Mesenchymal stem cell (in vitro differentiated cells and primary cell): ENCODE results near the gene CRYGA. TPM values are rescaled to one million over a fixed set of nuclear protein-coding genes. Genes with fewer than 3 reads are reported as not detected.

ENCODE experiments used
- DNase-seq: peaks from one replicate; pipeline ENCODE4 v3.0.0-alpha.2; 2013
- H2AFZ ChIP-seq: one replicate; pipeline ENCODE4 v1.6.1; 2013; ENCODE audit warnings: low read depth, mild to moderate bottlenecking, control low read depth, inconsistent platforms, low read length, moderate library complexity
- H2AK5ac ChIP-seq: 2 replicates; pipeline ENCODE4 v1.6.1; 2013; ENCODE audit warnings: low read length, moderate library complexity, mild to moderate bottlenecking, inconsistent platforms; ENCODE audit not compliant: severe bottlenecking
- H2BK120ac ChIP-seq: one replicate; pipeline ENCODE4 v1.6.1; 2013; ENCODE audit warnings: low read depth, mild to moderate bottlenecking, inconsistent platforms, low read length, moderate library complexity
- H2BK12ac ChIP-seq, 2 experiments: one replicate each; pipeline ENCODE4 v1.6.1; 2013; ENCODE audit warnings: inconsistent platforms in 2 of 2, low read length in 2 of 2, mild to moderate bottlenecking in 2 of 2, moderate library complexity in 2 of 2, control low read depth in 1 of 2
- H2BK15ac ChIP-seq: one replicate; pipeline ENCODE4 v1.6.1; 2013; ENCODE audit warnings: mild to moderate bottlenecking, low read depth, inconsistent platforms; ENCODE audit not compliant: poor library complexity, severe bottlenecking
- H2BK5ac ChIP-seq: 2 replicates; pipeline ENCODE4 v1.6.1; 2013; ENCODE audit warnings: low read depth, mild to moderate bottlenecking, low read length, control low read depth, inconsistent platforms; ENCODE audit not compliant: poor library complexity, severe bottlenecking
- H3K14ac ChIP-seq, 2 experiments: one replicate each; pipeline ENCODE4 v1.6.1; 2013; ENCODE audit warnings: inconsistent platforms in 2 of 2, low read length in 2 of 2, control low read depth in 1 of 2, mild to moderate bottlenecking in 1 of 2, moderate library complexity in 1 of 2
- H3K18ac ChIP-seq, 2 experiments: one replicate each; pipeline ENCODE4 v1.6.1; 2013; ENCODE audit warnings: inconsistent platforms in 2 of 2, low read length in 2 of 2, control low read depth in 1 of 2, low read depth in 1 of 2, mild to moderate bottlenecking in 1 of 2
- H3K23ac ChIP-seq, 2 experiments: one replicate each; pipeline ENCODE4 v1.6.1; 2013; ENCODE audit warnings: inconsistent platforms in 2 of 2, low read length in 2 of 2, mild to moderate bottlenecking in 2 of 2, moderate library complexity in 2 of 2, control low read depth in 1 of 2
- H3K27ac ChIP-seq: 2 replicates; pipeline ENCODE4 v1.5.1; 2013; ENCODE audit warnings: mild to moderate bottlenecking, moderate library complexity, low read length, control low read depth, inconsistent platforms; ENCODE audit not compliant: poor library complexity, severe bottlenecking
- H3K27me3 ChIP-seq, 2 experiments: 2 replicates each; pipeline versions ENCODE4 v1.6.1 to v1.7.0; 2013; ENCODE audit warnings: low read length in 2 of 2, mild to moderate bottlenecking in 2 of 2, moderate library complexity in 2 of 2, control low read depth in 1 of 2, inconsistent platforms in 1 of 2; ENCODE audit not compliant: control insufficient read depth in 1 of 2, insufficient read depth in 1 of 2
- H3K36me3 ChIP-seq, 2 experiments: 2 replicates each; pipeline versions ENCODE4 v1.6.1 to v1.7.0; 2013; ENCODE audit warnings: low read length in 2 of 2, control low read depth in 1 of 2, inconsistent platforms in 1 of 2, low read depth in 1 of 2, mild to moderate bottlenecking in 1 of 2; ENCODE audit not compliant: insufficient read depth in 2 of 2, control insufficient read depth in 1 of 2
- H3K4ac ChIP-seq, 2 experiments: one replicate each; pipeline ENCODE4 v1.6.1; 2013; ENCODE audit warnings: inconsistent platforms in 2 of 2, low read length in 2 of 2, mild to moderate bottlenecking in 2 of 2, moderate library complexity in 2 of 2, control low read depth in 1 of 2, low read depth in 1 of 2
- H3K4me1 ChIP-seq: 2 replicates; pipeline ENCODE4 v1.6.1; 2013; ENCODE audit warnings: low read depth, low read length, control low read depth; ENCODE audit not compliant: control insufficient read depth, insufficient read depth
- H3K4me2 ChIP-seq: 2 replicates; pipeline ENCODE4 v1.6.1; 2013; ENCODE audit warnings: low read length, mild to moderate bottlenecking, inconsistent platforms; ENCODE audit not compliant: poor library complexity, severe bottlenecking
- H3K4me3 ChIP-seq, 2 experiments: 2 replicates each; pipeline versions ENCODE4 v1.5.1 to v1.7.0; 2013; ENCODE audit warnings: low read length in 2 of 2, mild to moderate bottlenecking in 2 of 2, control low read depth in 1 of 2, low read depth in 1 of 2; ENCODE audit not compliant: insufficient read depth in 1 of 2
- H3K79me1 ChIP-seq: replicated peaks from 2 replicates; pipeline ENCODE4 v1.6.1; 2013; ENCODE audit warnings: mild to moderate bottlenecking, control low read depth, low read length, inconsistent platforms; ENCODE audit not compliant: poor library complexity, severe bottlenecking
- H3K9ac ChIP-seq: 2 replicates; pipeline ENCODE4 v1.7.0; 2013; ENCODE audit warnings: mild to moderate bottlenecking, low read length, moderate library complexity
- H3K9me3 ChIP-seq: 2 replicates; pipeline ENCODE4 v1.7.0; 2013; ENCODE audit warnings: mild to moderate bottlenecking, low read length; ENCODE audit not compliant: control insufficient read depth
- H4K8ac ChIP-seq: one replicate; pipeline ENCODE4 v1.6.1; 2013; ENCODE audit warnings: inconsistent platforms, mild to moderate bottlenecking, low read length, moderate library complexity
- H4K91ac ChIP-seq: one replicate; pipeline ENCODE4 v1.6.1; 2013; ENCODE audit warnings: mild to moderate bottlenecking, low read length, inconsistent platforms
- WGBS: methylation state at CpG from one replicate; pipeline ENCODE4 v1.1.7; 2013; ENCODE audit warnings: mixed read lengths; 5-methylcytosine and 5-hydroxymethylcytosine counted together
- polyA plus RNA-seq, 2 experiments: library from polyadenylated mRNA; stranded (reverse); fragments of 200-250 nt; gene quantifications; one replicate each; pipeline ENCODE4 v1.2.3, GENCODE V29; 2013

The CRYGA gene, protein sequence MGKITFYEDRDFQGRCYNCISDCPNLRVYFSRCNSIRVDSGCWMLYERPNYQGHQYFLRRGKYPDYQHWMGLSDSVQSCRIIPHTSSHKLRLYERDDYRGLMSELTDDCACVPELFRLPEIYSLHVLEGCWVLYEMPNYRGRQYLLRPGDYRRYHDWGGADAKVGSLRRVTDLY
- polyA plus RNA-seq (2013, experiment 1 of 2), result not detected
- polyA plus RNA-seq (2013, experiment 2 of 2), result not detected

DNA sequence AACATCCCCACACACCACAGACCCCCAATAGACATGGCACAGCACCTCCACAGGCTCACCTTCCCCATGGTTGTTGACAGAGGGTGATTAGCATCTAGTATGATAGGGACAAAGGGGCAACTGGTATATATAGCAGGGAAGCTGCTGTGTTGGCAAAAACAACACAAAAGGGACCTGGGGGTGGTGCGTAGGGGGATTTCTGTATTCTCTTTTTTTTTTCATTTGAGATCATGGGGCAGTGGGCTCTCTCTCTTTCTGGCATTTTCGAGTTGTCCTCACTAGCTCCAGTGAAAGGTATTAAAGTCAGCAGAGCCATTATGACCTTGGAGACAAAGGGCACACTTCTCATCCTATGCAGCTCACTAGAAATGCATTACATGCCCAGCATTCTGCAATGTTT lies at the start of gene CRYGA:
Gene CRYGA (minus strand): TSS at position 101 of the 400 bp plus-strand sequence. CDS start 33 bp downstream, at position 68.
- H3K27me3 ChIP-seq, result peaks cover 4 to 6% of the 10 kb centered on the region in 2 experiments
- H3K14ac ChIP-seq, result no peak within 1 kb of the TSS
- no peaks in the 10 kb centered on the region for H3K9me3 ChIP-seq
- H3K9ac ChIP-seq, result no peak within 1 kb of the TSS
- no peak within 1 kb of the TSS for H2BK15ac ChIP-seq
- no peak within 1 kb of the TSS for H4K8ac ChIP-seq
- no peak within 1 kb of the TSS for H3K18ac ChIP-seq
- no peak within 1 kb of the TSS for H2BK5ac ChIP-seq
- H3K79me1 ChIP-seq, result no peaks in the 10 kb centered on the region
- WGBS, result 48% methylated on average over 2 of the region's 2 CpGs
- no peak within 1 kb of the TSS for H2BK120ac ChIP-seq
- no peak within 1 kb of the TSS for H3K4ac ChIP-seq
- no peak within 1 kb of the TSS for H3K4me3 ChIP-seq
- H2AFZ ChIP-seq, result no peak within 1 kb of the TSS
- H3K4me1 ChIP-seq, result no peaks in the 10 kb centered on the region
- H4K91ac ChIP-seq, result no peak within 1 kb of the TSS
- no peak within 1 kb of the TSS for H3K23ac ChIP-seq
- no peak within 1 kb of the TSS for H2AK5ac ChIP-seq
- no peaks in the 10 kb centered on the region for H3K36me3 ChIP-seq
- no peak within 1 kb of the TSS for H2BK12ac ChIP-seq
- no peak for DNase-seq
- no peak within 1 kb of the TSS for H3K27ac ChIP-seq
- no peak within 1 kb of the TSS for H3K4me2 ChIP-seq

DNA sequence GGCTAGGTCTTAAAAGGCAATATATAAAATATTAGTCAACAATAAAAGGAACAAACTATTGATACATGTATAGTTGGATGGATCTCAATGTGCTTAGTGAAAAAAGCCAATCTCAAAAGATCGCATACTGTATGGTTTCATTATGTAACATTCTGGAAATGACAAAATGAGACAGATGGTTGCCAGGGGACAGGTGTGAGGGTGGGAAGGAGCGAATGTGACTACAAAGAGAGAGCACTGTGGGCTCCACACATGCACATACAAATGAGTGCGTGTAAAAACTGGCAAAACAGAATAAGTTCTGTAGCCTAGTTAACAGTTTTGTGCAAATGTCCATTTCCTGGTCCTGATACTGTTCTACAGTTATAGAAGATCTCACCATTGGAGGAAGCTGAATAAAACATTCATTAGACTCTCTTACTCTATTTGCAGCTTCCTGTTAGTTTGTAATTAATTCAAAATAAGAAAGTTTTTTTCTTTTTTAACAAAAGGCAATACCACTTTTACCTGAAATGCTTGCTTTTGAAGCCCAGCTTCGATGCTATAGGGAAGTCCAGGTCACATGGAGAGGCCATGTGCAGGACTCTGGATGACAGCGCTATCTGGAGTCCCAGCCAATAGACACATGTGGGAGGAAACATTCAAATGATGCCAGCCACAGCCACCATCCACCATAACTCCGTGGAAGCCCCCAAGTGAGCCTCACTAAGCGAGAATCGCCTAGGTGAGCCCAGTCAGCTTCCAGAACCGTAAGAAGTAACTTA lies 47.5 kb upstream of the CRYGA start:
- Histone ChIP-seq H3K36me3 (no peaks in the 10 kb centered on the region), H3K79me1 (no peaks in the 10 kb centered on the region), H2BK120ac (no peak overlapping the region), H4K8ac (no peak overlapping the region), H2BK5ac (no peak overlapping the region), H2BK12ac (no peak overlapping the region), H3K14ac (no peak overlapping the region), H3K23ac (no peak overlapping the region), H3K9ac (no peak overlapping the region), H3K9me3 (no peaks in the 10 kb centered on the region), H4K91ac (no peak overlapping the region), H3K18ac (no peak overlapping the region), H2AFZ (no peak overlapping the region), H2AK5ac (no peak overlapping the region), H3K4ac (no peak overlapping the region), H3K27ac (no peak overlapping the region), H3K27me3 (no peaks in the 10 kb centered on the region), H3K4me2 (no peak overlapping the region), H3K4me3 (no peak overlapping the region), H3K4me1 (peaks cover 1% of the 10 kb centered on the region), H2BK15ac (no peak overlapping the region)
- 88% methylated on average over 9 of the region's 9 CpGs for WGBS
- no peak for DNase-seq

DNA sequence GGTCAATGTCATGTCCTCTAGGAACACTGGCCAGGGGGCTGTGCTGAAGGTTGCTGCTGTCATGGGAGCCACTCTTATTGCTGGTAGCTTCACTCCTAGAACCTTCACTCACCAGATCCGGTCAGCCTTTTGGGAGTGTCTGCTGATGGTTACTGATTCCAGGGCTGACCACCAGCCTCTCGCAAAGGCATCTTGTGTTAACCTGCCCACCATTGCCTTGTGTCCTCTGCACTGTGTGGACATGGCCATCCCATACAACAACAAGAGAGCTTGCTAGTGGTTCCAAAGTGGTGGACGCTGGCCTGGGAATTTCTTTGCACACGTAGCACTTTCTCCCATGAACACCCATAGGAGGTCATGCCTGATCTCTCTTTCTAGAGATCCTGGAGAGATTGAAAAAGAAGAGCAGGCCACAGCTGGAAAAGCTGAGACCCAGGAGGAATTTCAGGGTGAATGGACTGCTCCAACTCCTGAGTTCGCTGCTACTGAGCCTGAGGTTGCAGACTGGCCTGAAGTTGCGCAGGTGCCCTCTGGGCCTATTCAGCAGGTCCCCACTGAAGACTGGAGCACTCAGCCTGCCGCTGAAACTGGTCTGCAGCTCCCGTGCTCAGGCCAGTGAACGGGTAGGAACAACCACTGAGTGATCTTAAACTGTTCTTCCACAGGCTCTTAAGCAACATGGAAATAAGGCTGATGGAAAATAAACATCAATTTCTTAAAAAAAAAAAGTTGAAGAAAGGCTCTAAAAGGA lies 45.1 kb upstream of the CRYGA start:
- no peak overlapping the region for H2AK5ac ChIP-seq
- WGBS, result 87% methylated on average over 7 of the region's 9 CpGs
- H3K36me3 ChIP-seq, result no peaks in the 10 kb centered on the region
- H3K4ac ChIP-seq, result no peak overlapping the region
- no peak overlapping the region for H3K9ac ChIP-seq
- H3K23ac ChIP-seq, result no peak overlapping the region
- H3K4me1 ChIP-seq, result no peaks in the 10 kb centered on the region
- H2BK15ac ChIP-seq, result no peak overlapping the region
- H3K27me3 ChIP-seq, result no peaks in the 10 kb centered on the region
- H2BK12ac ChIP-seq, result no peak overlapping the region
- no peak overlapping the region for H3K18ac ChIP-seq
- H2BK5ac ChIP-seq, result no peak overlapping the region
- H4K8ac ChIP-seq, result no peak overlapping the region
- H3K4me2 ChIP-seq, result no peak overlapping the region
- H3K27ac ChIP-seq, result no peak overlapping the region
- no peak overlapping the region for H3K4me3 ChIP-seq
- no peaks in the 10 kb centered on the region for H3K9me3 ChIP-seq
- DNase-seq, result no peak
- no peak overlapping the region for H3K14ac ChIP-seq
- H4K91ac ChIP-seq, result no peak overlapping the region
- H2BK120ac ChIP-seq, result no peak overlapping the region
- H2AFZ ChIP-seq, result no peak overlapping the region
- no peaks in the 10 kb centered on the region for H3K79me1 ChIP-seq

DNA sequence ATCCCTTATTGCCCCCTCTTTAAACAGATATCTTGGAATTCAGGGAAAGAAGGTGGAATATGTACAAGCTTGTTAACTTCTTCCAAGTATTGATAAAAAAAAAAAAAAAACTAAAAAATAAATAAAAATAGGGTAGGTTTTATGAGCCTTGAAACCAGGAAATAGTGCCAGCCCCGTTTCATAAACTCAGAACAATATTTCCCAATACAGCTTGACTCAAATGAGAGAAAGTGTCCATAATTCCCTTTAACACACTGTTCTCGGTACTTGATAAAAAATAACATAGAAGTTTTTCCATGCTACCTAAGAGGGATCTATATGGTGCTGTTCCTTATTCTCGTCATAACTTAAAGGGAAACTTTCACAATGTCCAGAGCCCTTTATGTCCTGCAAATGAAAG lies 44.4 kb upstream of the CRYGA start:
- H2BK120ac ChIP-seq, result no peak overlapping the region
- no peak overlapping the region for H3K27ac ChIP-seq
- no peak overlapping the region for H2BK5ac ChIP-seq
- H3K4ac ChIP-seq, result no peak overlapping the region
- H4K91ac ChIP-seq, result no peak overlapping the region
- WGBS, result 89% methylated on average over 3 of the region's 3 CpGs
- H2BK15ac ChIP-seq, result no peak overlapping the region
- no peak overlapping the region for H2AK5ac ChIP-seq
- no peak overlapping the region for H3K14ac ChIP-seq
- H3K23ac ChIP-seq, result no peak overlapping the region
- no peak overlapping the region for H3K4me3 ChIP-seq
- H2BK12ac ChIP-seq, result no peak overlapping the region
- no peak overlapping the region for H3K9ac ChIP-seq
- H3K27me3 ChIP-seq, result no peaks in the 10 kb centered on the region
- H3K4me2 ChIP-seq, result no peak overlapping the region
- no peak for DNase-seq
- H3K9me3 ChIP-seq, result no peaks in the 10 kb centered on the region
- no peak overlapping the region for H3K18ac ChIP-seq
- no peak overlapping the region for H2AFZ ChIP-seq
- H4K8ac ChIP-seq, result no peak overlapping the region
- no peaks in the 10 kb centered on the region for H3K79me1 ChIP-seq
- no peaks in the 10 kb centered on the region for H3K36me3 ChIP-seq
- H3K4me1 ChIP-seq, result no peaks in the 10 kb centered on the region
